IPS-20b (cell line): Measurements from ENCODE around the gene P3H4.
"Not testable (repeated sequence)": the region's sequence is repeated elsewhere in the genome, so short reads cannot be mapped to it uniquely, and the experiment has no call there.

Experiments
- H3K27ac ChIP-seq: one replicate; pipeline ENCODE4 v1.5.1; 2013; ENCODE audit warnings: low read length
- H3K27me3 ChIP-seq: 2 replicates; pipeline ENCODE4 v1.6.1; 2013; ENCODE audit warnings: mild to moderate bottlenecking, low read length, inconsistent platforms; ENCODE audit not compliant: insufficient read depth
- H3K36me3 ChIP-seq: 2 replicates; pipeline ENCODE4 v1.6.1; 2013; ENCODE audit warnings: low read depth, mild to moderate bottlenecking, inconsistent platforms, low read length, moderate library complexity; ENCODE audit not compliant: insufficient read depth
- H3K4me1 ChIP-seq: 2 replicates; pipeline ENCODE4 v1.6.1; 2013; ENCODE audit warnings: mild to moderate bottlenecking, control low read depth, inconsistent platforms, low read length, moderate library complexity; ENCODE audit not compliant: insufficient read depth
- H3K4me3 ChIP-seq: 2 replicates; pipeline ENCODE4 v1.5.1; 2013; ENCODE audit warnings: mild to moderate bottlenecking, low read length, inconsistent platforms
- H3K9ac ChIP-seq: 2 replicates; pipeline ENCODE4 v1.6.1; 2013; ENCODE audit warnings: low read depth, mild to moderate bottlenecking, inconsistent platforms, low read length, moderate library complexity
- H3K9me3 ChIP-seq: 2 replicates; pipeline ENCODE4 v1.6.1; 2013; ENCODE audit warnings: mild to moderate bottlenecking, low read depth, low read length, inconsistent platforms; ENCODE audit not compliant: insufficient read depth

Gene P3H4

GRCh38 chr17:41785091-41785858 lies 26.5 kb downstream of the P3H4 start:
- Histone ChIP-seq H3K4me1 (peaks cover 11% of the 10 kb centered on the region; the same call in 1 of the 2 replicates), H3K4me3 (peak overlapping the region; percentile 87), H3K27ac (peak overlapping the region; percentile 73), H3K9me3 (no peaks in the 10 kb centered on the region), H3K36me3 (no peaks in the 10 kb centered on the region), H3K9ac (peak overlapping the region; percentile 94), H3K27me3 (peaks cover 14% of the 10 kb centered on the region; the same call in 1 of the 2 replicates)

GRCh38 chr17:41784207-41784744 lies 27.5 kb downstream of the P3H4 start:
- H3K9ac ChIP-seq: peak overlapping the region; percentile 94; the same call in 1 of the 2 replicates
- no peaks in the 10 kb centered on the region for H3K9me3 ChIP-seq
- H3K4me1 ChIP-seq: peaks cover 11% of the 10 kb centered on the region; the same call in 1 of the 2 replicates
- H3K4me3 ChIP-seq: peak overlapping the region; percentile 87
- peak overlapping the region; percentile 73 for H3K27ac ChIP-seq
- peaks cover 7% of the 10 kb centered on the region; the same call in 1 of the 2 replicates for H3K27me3 ChIP-seq
- no peaks in the 10 kb centered on the region for H3K36me3 ChIP-seq

- Histone ChIP-seq H3K27ac (no peak overlapping the region), H3K36me3 (no peaks in the 10 kb centered on the region), H3K9ac (no peak overlapping the region; the same call in 1 of the 2 replicates), H3K27me3 (no peaks in the 10 kb centered on the region), H3K4me3 (no peak overlapping the region), H3K9me3 (no peaks in the 10 kb centered on the region), H3K4me1 (peaks cover 13% of the 10 kb centered on the region; the same call in 1 of the 2 replicates)
Measured at GRCh38 chr17:41782142-41782541, 29.6 kb downstream of the P3H4 start.

- Histone ChIP-seq H3K36me3 (no peaks in the 10 kb centered on the region), H3K9me3 (no peaks in the 10 kb centered on the region), H3K9ac (no peak overlapping the region; the same call in 1 of the 2 replicates), H3K4me3 (no peak overlapping the region), H3K27ac (no peak overlapping the region), H3K4me1 (peaks cover 15% of the 10 kb centered on the region; the same call in 1 of the 2 replicates), H3K27me3 (no peaks in the 10 kb centered on the region)
Measured at GRCh38 chr17:41781404-41782110, 30.2 kb downstream of the P3H4 start.

GRCh38 chr17:41779954-41780353 lies 31.8 kb downstream of the P3H4 start:
- Histone ChIP-seq H3K9me3 (no peaks in the 10 kb centered on the region), H3K4me1 (peaks cover 29% of the 10 kb centered on the region), H3K4me3 (no peak overlapping the region), H3K36me3 (no peaks in the 10 kb centered on the region), H3K27me3 (no peaks in the 10 kb centered on the region), H3K27ac (no peak overlapping the region), H3K9ac (no peak overlapping the region)

- Histone ChIP-seq H3K4me3 (no peak overlapping the region), H3K9ac (peak overlapping the region; percentile 29; the same call in 1 of the 2 replicates), H3K36me3 (peaks cover 5% of the 10 kb centered on the region; the same call in 1 of the 2 replicates)
Measured at GRCh38 chr17:41777574-41778188, 34.1 kb downstream of the P3H4 start.

GRCh38 chr17:41777157-41777573 lies 34.6 kb downstream of the P3H4 start:
- Histone ChIP-seq H3K36me3 (peaks cover 9% of the 10 kb centered on the region; the same call in 1 of the 2 replicates), H3K9ac (peak overlapping the region; percentile 29; the same call in 1 of the 2 replicates)

More at GRCh38 chr17:41777574-41778188, 34.1 kb downstream of the P3H4 start:
- H3K27me3 ChIP-seq: no peaks in the 10 kb centered on the region
- H3K9me3 ChIP-seq: no peaks in the 10 kb centered on the region
- no peak overlapping the region for H3K27ac ChIP-seq
- H3K4me1 ChIP-seq: peaks cover 32% of the 10 kb centered on the region

GRCh38 chr17:41776262-41776900 lies 35.4 kb downstream of the P3H4 start:
- peak overlapping the region; percentile 45; the same call in 1 of the 2 replicates for H3K9ac ChIP-seq
- not testable (repeated sequence) for H3K27me3 ChIP-seq, H3K27ac ChIP-seq, H3K9me3 ChIP-seq, H3K4me3 ChIP-seq
- peaks cover 36% of the 10 kb centered on the region for H3K4me1 ChIP-seq
- peaks cover 14% of the 10 kb centered on the region for H3K36me3 ChIP-seq

More at GRCh38 chr17:41777157-41777573, 34.6 kb downstream of the P3H4 start:
- Histone ChIP-seq H3K27me3 (no peaks in the 10 kb centered on the region), H3K9me3 (no peaks in the 10 kb centered on the region), H3K27ac (no peak overlapping the region), H3K4me1 (peaks cover 38% of the 10 kb centered on the region), H3K4me3 (no peak overlapping the region)

GRCh38 chr17:41775394-41776226 lies 36.1 kb downstream of the P3H4 start:
- Histone ChIP-seq H3K27ac (no peak overlapping the region), H3K9me3 (no peaks in the 10 kb centered on the region), H3K4me1 (peaks cover 36% of the 10 kb centered on the region), H3K36me3 (peaks cover 21% of the 10 kb centered on the region), H3K9ac (peak overlapping the region; percentile 45), H3K27me3 (no peaks in the 10 kb centered on the region), H3K4me3 (no peak overlapping the region; the same call in 1 of the 2 replicates)

GRCh38 chr17:41773731-41774193 lies 38.0 kb downstream of the P3H4 start:
- Histone ChIP-seq H3K4me3 (no peak overlapping the region), H3K9ac (no peak overlapping the region), H3K4me1 (peaks cover 36% of the 10 kb centered on the region)

More at GRCh38 chr17:41773731-41774193, 38.0 kb downstream of the P3H4 start:
- Histone ChIP-seq H3K27ac (no peak overlapping the region), H3K9me3 (no peaks in the 10 kb centered on the region), H3K36me3 (peaks cover 39% of the 10 kb centered on the region), H3K27me3 (no peaks in the 10 kb centered on the region)
